Superior temporal gyrus (tissue), 1 donor: ENCODE results near the gene IL2RG.

ENCODE experiments used
- DNase-seq: peaks from one replicate; pipeline ENCODE4 v3.0.0-alpha.2; 2016; ENCODE audit errors: extremely low spot score

Gene IL2RG

DNA sequence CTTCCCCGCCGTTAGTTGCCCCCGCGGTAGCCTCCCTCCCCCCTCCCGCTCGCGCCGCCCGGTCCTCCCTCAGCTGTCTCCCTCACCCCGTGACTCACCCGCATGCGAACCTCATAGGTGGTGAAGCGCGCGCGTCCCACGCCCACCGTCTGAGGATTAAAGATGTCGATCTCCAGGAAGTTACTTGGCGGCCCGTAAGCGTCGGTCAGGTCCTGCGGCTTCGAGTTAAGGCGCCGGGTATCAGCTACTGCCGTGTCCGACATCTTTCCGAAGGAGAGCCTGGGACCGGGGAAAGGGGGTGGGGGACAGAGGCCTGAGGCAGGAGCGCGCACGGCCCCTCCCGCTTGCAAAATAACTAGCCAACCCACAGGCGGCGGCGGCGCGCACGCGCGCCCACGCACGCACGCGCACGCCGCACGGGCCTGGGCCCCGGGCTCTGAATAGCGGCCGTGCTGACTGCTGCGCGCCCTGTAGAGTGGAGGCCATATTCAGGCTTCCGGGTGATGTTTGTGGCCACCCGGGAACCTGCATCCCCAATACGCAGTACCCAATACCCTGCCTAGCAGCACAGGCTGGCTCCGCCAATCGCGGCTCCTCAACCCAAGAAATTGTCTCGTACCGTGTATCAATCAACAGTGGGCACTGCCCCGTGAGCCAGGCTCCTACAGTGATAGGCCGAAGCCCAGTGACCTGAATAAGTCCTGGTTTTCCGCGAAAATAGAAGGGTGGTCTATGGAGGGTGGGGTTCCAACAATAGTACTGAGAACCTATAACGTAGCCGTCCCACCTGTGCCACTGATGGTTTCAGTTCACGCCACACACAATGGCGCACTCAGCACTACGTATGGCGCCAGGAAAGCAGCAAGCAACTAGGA, 43.1 kb downstream of the IL2RG start, which contains the start of gene SNX12:
Gene SNX12 (minus strand): TSS at position 291 of the 875 bp plus-strand sequence. CDS start 28 bp downstream, at position 263.
- DNase-seq: peak; percentile 91

GRCh38 chrX:71067712-71068043, 43.7 kb downstream of the IL2RG start:
- no peak for DNase-seq

- peak; percentile 7 for DNase-seq
These were observed 44.3 kb downstream of the IL2RG start for GRCh38 chrX:71067089-71067488.

GRCh38 chrX:71060127-71060526, 51.2 kb downstream of the IL2RG start:
- no peak for DNase-seq

GRCh38 chrX:71057848-71058530, 53.4 kb downstream of the IL2RG start:
- no peak for DNase-seq
